ENCODE data around the gene EFNA5. TPM values are rescaled to one million over a fixed set of nuclear protein-coding genes. Genes with fewer than 3 reads are reported as not detected.

EFNA5 gene
- total and polyA plus RNA-seq, 5 donors from 2014 or later, result 0.73 TPM; not detected in 4

DNA sequence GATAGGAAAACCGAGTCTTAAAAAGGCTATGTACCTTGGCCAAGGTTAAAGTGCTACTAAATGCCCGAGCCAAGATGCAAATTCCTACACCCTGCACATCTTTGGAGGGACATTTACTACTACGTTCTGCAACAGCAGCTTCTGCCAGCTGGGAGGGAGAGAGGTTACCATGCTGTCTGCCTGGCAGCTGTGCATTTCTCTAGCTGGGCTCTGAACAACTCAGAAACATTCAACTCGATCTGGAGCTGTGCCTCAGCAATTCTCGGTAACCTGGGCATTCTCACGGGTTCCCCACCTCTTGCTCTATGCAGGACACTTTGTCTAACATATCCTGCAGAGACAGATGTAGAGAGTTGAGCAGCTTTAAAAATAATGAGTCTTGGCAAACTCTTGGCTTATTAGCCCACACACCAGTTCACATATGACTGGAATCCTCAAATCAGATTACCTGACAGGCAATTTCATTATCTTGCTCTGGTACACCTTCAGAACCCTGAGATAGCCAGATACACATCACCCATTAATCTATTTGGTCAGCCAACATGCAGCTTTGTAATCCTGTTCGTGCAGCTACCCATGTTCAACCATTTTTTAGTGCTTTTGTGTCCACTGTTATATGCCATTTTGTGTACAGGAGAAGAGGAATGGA is 115.8 kb downstream of the EFNA5 start:
- Mint-ChIP-seq H3K27me3 (peaks cover 20% of the 10 kb centered on the region), H3K4me1 (no peaks in the 10 kb centered on the region), H3K4me3 (no peak overlapping the region), H3K9me3 (peaks cover 0 to 1% (median 0%) of the 10 kb centered on the region in 7 donors), H3K36me3 (no peaks in the 10 kb centered on the region), H3K27ac (no peak overlapping the region)
- H3K27me3 ChIP-seq (ENCODE audit: control insufficient read depth, insufficient read depth, low read length), result no peaks in the 10 kb centered on the region
- H3K9me3 ChIP-seq (ENCODE audit: control insufficient read depth in 2 of 2, low read length in 2 of 2), result no peaks in the 10 kb centered on the region
- H3K27ac ChIP-seq (ENCODE audit: insufficient read depth, low read length, poor library complexity, severe bottlenecking), result no peak overlapping the region
- H3K4me3 ChIP-seq (ENCODE audit: low read depth, low read length), result no peak overlapping the region
- no peak for DNase-seq
- no peak for ATAC-seq (ENCODE audit: low read depth in 2 of 2)
- no peaks in the 10 kb centered on the region for H3K36me3 ChIP-seq (ENCODE audit: control insufficient read depth, insufficient read depth, low read length)
- H3K4me1 ChIP-seq (ENCODE audit: control insufficient read depth, insufficient read depth, low read length, poor library complexity, severe bottlenecking), result no peaks in the 10 kb centered on the region

DNA sequence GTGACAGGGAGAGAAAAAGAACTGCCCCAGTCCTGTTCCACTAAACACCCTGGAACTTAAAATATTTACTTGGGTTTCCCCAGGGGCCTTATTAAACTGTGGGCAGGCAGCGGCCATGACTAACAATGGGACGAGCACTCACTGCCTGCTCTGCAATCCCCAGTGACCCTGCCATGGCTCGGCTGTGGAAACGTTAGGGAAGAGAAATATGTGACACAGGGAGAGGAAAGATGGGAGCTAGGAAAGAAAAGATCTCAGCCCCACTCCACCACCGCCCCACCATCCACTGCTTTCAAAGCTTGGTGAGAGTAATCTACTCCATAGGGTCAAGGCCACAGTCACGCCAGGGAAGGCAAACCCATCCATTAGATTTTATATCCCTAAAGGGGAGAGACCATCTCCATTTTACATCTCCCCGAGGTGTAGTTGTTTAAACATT is 117.6 kb downstream of the EFNA5 start:
- no peaks in the 10 kb centered on the region for H3K27me3 ChIP-seq (ENCODE audit: control insufficient read depth, insufficient read depth, low read length)
- Mint-ChIP-seq H3K27ac (no peak overlapping the region), H3K4me3 (no peak overlapping the region), H3K36me3 (no peaks in the 10 kb centered on the region), H3K27me3 (peaks cover 9% of the 10 kb centered on the region), H3K9me3 (peaks cover 0 to 1% (median 0%) of the 10 kb centered on the region in 7 donors), H3K4me1 (no peaks in the 10 kb centered on the region)
- ATAC-seq (ENCODE audit: low read depth in 2 of 2) (no peak), DNase-seq (no peak)
- no peaks in the 10 kb centered on the region for H3K36me3 ChIP-seq (ENCODE audit: control insufficient read depth, insufficient read depth, low read length)
- H3K27ac ChIP-seq (ENCODE audit: insufficient read depth, low read length, poor library complexity, severe bottlenecking), result no peak overlapping the region
- H3K4me3 ChIP-seq (ENCODE audit: low read depth, low read length), result no peak overlapping the region
- no peaks in the 10 kb centered on the region for H3K4me1 ChIP-seq (ENCODE audit: control insufficient read depth, insufficient read depth, low read length, poor library complexity, severe bottlenecking)
- H3K9me3 ChIP-seq (ENCODE audit: control insufficient read depth in 2 of 2, low read length in 2 of 2), result no peaks in the 10 kb centered on the region

DNA sequence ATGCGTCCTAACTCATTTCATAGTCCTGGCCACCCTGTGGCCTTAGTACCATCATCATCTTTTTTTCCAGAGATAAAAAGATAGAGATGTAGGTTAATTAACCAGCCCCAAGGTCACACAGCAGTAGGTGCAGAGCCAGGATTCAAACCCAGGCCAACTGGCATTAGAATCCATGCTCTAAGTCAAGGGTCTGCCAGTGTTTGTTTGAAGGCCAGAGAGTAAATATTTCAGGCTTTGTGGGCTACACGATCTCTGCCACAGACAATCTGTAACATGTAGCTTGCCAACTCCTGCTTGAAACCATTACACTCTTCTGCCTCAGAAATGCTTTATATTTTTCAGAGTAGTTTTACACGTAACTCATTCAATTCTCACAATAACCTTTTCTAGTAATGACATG is 119.6 kb downstream of the EFNA5 start:
- H3K27me3 ChIP-seq (ENCODE audit: control insufficient read depth, insufficient read depth, low read length), result no peaks in the 10 kb centered on the region
- no peaks in the 10 kb centered on the region for H3K9me3 ChIP-seq (ENCODE audit: control insufficient read depth in 2 of 2, low read length in 2 of 2)
- DNase-seq (no peak), ATAC-seq (ENCODE audit: low read depth in 2 of 2) (no peak)
- no peak overlapping the region for H3K4me3 ChIP-seq (ENCODE audit: low read depth, low read length)
- H3K27ac Mint-ChIP-seq, result no peak overlapping the region
- H3K36me3 Mint-ChIP-seq, result no peaks in the 10 kb centered on the region
- no peaks in the 10 kb centered on the region for H3K4me1 ChIP-seq (ENCODE audit: control insufficient read depth, insufficient read depth, low read length, poor library complexity, severe bottlenecking)
- H3K4me3 Mint-ChIP-seq, result no peak overlapping the region
- peaks cover 5% of the 10 kb centered on the region for H3K27me3 Mint-ChIP-seq
- H3K36me3 ChIP-seq (ENCODE audit: control insufficient read depth, insufficient read depth, low read length), result no peaks in the 10 kb centered on the region
- no peak overlapping the region for H3K27ac ChIP-seq (ENCODE audit: insufficient read depth, low read length, poor library complexity, severe bottlenecking)
- no peaks in the 10 kb centered on the region for H3K4me1 Mint-ChIP-seq
- peaks cover 0 to 1% (median 0%) of the 10 kb centered on the region in 7 donors for H3K9me3 Mint-ChIP-seq

GRCh38 chr5:107549567-107549966 is 121.2 kb downstream of the EFNA5 start:
- Mint-ChIP-seq H3K4me3 (no peak overlapping the region), H3K4me1 (no peaks in the 10 kb centered on the region), H3K36me3 (no peaks in the 10 kb centered on the region), H3K27me3 (no peaks in the 10 kb centered on the region), H3K27ac (no peak overlapping the region), H3K9me3 (no peaks in the 10 kb centered on the region)
- no peak overlapping the region for H3K4me3 ChIP-seq (ENCODE audit: low read depth, low read length)
- no peaks in the 10 kb centered on the region for H3K4me1 ChIP-seq (ENCODE audit: control insufficient read depth, insufficient read depth, low read length, poor library complexity, severe bottlenecking)
- no peaks in the 10 kb centered on the region for H3K9me3 ChIP-seq (ENCODE audit: control insufficient read depth in 2 of 2, low read length in 2 of 2)
- no peaks in the 10 kb centered on the region for H3K36me3 ChIP-seq (ENCODE audit: control insufficient read depth, insufficient read depth, low read length)
- ATAC-seq (ENCODE audit: low read depth in 2 of 2) (no peak), DNase-seq (no peak)
- H3K27ac ChIP-seq (ENCODE audit: insufficient read depth, low read length, poor library complexity, severe bottlenecking), result no peak overlapping the region
- no peaks in the 10 kb centered on the region for H3K27me3 ChIP-seq (ENCODE audit: control insufficient read depth, insufficient read depth, low read length)

- ATAC-seq (ENCODE audit: low read depth in 2 of 2), result no peak
- Histone ChIP-seq H3K4me1 (ENCODE audit: control insufficient read depth, insufficient read depth, low read length, poor library complexity, severe bottlenecking) (no peaks in the 10 kb centered on the region), H3K4me3 (ENCODE audit: low read depth, low read length) (no peak overlapping the region), H3K27ac (ENCODE audit: insufficient read depth, low read length, poor library complexity, severe bottlenecking) (no peak overlapping the region), H3K36me3 (ENCODE audit: control insufficient read depth, insufficient read depth, low read length) (no peaks in the 10 kb centered on the region), H3K9me3 (ENCODE audit: control insufficient read depth in 2 of 2, low read length in 2 of 2) (no peaks in the 10 kb centered on the region), H3K27me3 (ENCODE audit: control insufficient read depth, insufficient read depth, low read length) (no peaks in the 10 kb centered on the region)
- Mint-ChIP-seq H3K9me3 (no peaks in the 10 kb centered on the region), H3K27me3 (no peaks in the 10 kb centered on the region), H3K4me1 (no peaks in the 10 kb centered on the region), H3K27ac (no peak overlapping the region), H3K36me3 (no peaks in the 10 kb centered on the region), H3K4me3 (no peak overlapping the region)
- no peak for DNase-seq
These were observed 122.3 kb downstream of the EFNA5 start for GRCh38 chr5:107548477-107548876.

GRCh38 chr5:107546719-107547118 is 124.0 kb downstream of the EFNA5 start:
- no peaks in the 10 kb centered on the region for H3K36me3 Mint-ChIP-seq
- Histone ChIP-seq H3K9me3 (ENCODE audit: control insufficient read depth in 2 of 2, low read length in 2 of 2) (no peaks in the 10 kb centered on the region), H3K27ac (ENCODE audit: insufficient read depth, low read length, poor library complexity, severe bottlenecking) (no peak overlapping the region), H3K27me3 (ENCODE audit: control insufficient read depth, insufficient read depth, low read length) (no peaks in the 10 kb centered on the region), H3K36me3 (ENCODE audit: control insufficient read depth, insufficient read depth, low read length) (no peaks in the 10 kb centered on the region), H3K4me3 (ENCODE audit: low read depth, low read length) (no peak overlapping the region), H3K4me1 (ENCODE audit: control insufficient read depth, insufficient read depth, low read length, poor library complexity, severe bottlenecking) (no peaks in the 10 kb centered on the region)
- H3K27me3 Mint-ChIP-seq, result no peaks in the 10 kb centered on the region
- no peaks in the 10 kb centered on the region for H3K4me1 Mint-ChIP-seq
- no peak overlapping the region for H3K27ac Mint-ChIP-seq
- DNase-seq (no peak), ATAC-seq (ENCODE audit: low read depth in 2 of 2) (no peak)
- H3K4me3 Mint-ChIP-seq, result no peak overlapping the region
- H3K9me3 Mint-ChIP-seq, result no peaks in the 10 kb centered on the region

DNA sequence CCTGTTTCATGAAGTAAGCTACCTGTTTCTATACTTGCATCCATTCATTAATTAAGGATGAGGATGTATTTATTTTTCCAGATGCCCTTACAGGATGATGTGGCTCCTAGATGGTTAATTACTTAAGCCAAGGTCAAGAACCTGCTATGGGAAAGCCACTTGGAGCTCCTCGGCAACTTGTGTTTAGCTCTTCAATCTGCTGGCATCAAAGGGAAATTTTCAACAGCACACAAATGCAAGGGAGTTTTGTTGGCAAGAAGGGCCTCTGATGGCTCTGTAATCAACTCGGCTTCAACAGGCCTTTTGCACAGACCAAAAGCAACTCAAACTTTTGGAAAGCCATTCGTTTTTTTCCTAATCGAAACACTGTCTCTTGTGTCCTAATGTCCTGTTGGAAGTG is 125.3 kb downstream of the EFNA5 start:
- H3K36me3 Mint-ChIP-seq, result no peaks in the 10 kb centered on the region
- no peak overlapping the region for H3K4me3 Mint-ChIP-seq
- H3K4me1 Mint-ChIP-seq, result no peaks in the 10 kb centered on the region
- no peak overlapping the region for H3K27ac ChIP-seq (ENCODE audit: insufficient read depth, low read length, poor library complexity, severe bottlenecking)
- H3K4me1 ChIP-seq (ENCODE audit: control insufficient read depth, insufficient read depth, low read length, poor library complexity, severe bottlenecking), result no peaks in the 10 kb centered on the region
- H3K9me3 ChIP-seq (ENCODE audit: control insufficient read depth in 2 of 2, low read length in 2 of 2), result no peaks in the 10 kb centered on the region
- H3K36me3 ChIP-seq (ENCODE audit: control insufficient read depth, insufficient read depth, low read length), result no peaks in the 10 kb centered on the region
- H3K9me3 Mint-ChIP-seq, result no peaks in the 10 kb centered on the region
- ATAC-seq (ENCODE audit: low read depth in 2 of 2) (no peak), DNase-seq (no peak)
- H3K27ac Mint-ChIP-seq, result no peak overlapping the region
- H3K4me3 ChIP-seq (ENCODE audit: low read depth, low read length), result no peak overlapping the region
- H3K27me3 ChIP-seq (ENCODE audit: control insufficient read depth, insufficient read depth, low read length), result no peaks in the 10 kb centered on the region
- H3K27me3 Mint-ChIP-seq, result no peaks in the 10 kb centered on the region

DNA sequence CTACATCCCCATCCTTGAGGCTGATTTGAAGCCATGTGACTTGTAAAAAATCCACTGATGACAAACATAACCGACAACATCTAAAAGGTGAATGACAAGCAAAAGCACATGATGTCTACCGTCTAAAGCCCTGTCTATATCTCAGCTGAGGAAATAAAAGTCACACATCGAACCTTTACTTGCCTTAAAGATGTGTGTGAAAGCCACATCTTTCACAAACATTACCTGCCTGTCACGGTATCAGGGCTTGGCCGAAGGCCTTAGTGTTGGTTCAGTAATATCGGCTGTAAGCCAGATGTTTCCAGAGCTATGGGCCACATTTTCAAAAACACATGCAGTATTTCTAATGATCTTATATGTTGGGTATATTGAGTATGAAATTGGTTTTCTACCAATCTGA is 125.8 kb downstream of the EFNA5 start:
- Histone ChIP-seq H3K4me3 (ENCODE audit: low read depth, low read length) (no peak overlapping the region), H3K27me3 (ENCODE audit: control insufficient read depth, insufficient read depth, low read length) (no peaks in the 10 kb centered on the region), H3K36me3 (ENCODE audit: control insufficient read depth, insufficient read depth, low read length) (no peaks in the 10 kb centered on the region), H3K27ac (ENCODE audit: insufficient read depth, low read length, poor library complexity, severe bottlenecking) (no peak overlapping the region), H3K9me3 (ENCODE audit: control insufficient read depth in 2 of 2, low read length in 2 of 2) (no peaks in the 10 kb centered on the region), H3K4me1 (ENCODE audit: control insufficient read depth, insufficient read depth, low read length, poor library complexity, severe bottlenecking) (no peaks in the 10 kb centered on the region)
- Mint-ChIP-seq H3K36me3 (no peaks in the 10 kb centered on the region), H3K4me3 (no peak overlapping the region), H3K27ac (no peak overlapping the region), H3K27me3 (no peaks in the 10 kb centered on the region), H3K9me3 (no peaks in the 10 kb centered on the region), H3K4me1 (no peaks in the 10 kb centered on the region)
- no peak for DNase-seq
- no peak for ATAC-seq (ENCODE audit: low read depth in 2 of 2)

Measured in CD4-positive, CD25-positive, alpha-beta regulatory T cell (primary cell).